ENCODE measurements around the gene PITX1.

PITX1 gene

GRCh38 chr5:135056316-135057030 lies 22.4 kb upstream of the PITX1 start:
- TF ChIP-seq CTCF (IDR thresholded peaks at IDR 0.05; ENCODE audit: low read depth, low read length): no peak
- in situ Hi-C loops (cut with HindIII; ENCODE audit: low sequenced_read_pairs): no loop called here
- DNase-seq (ENCODE audit: low read depth, low spot score): no peak
- H3K4me3 ChIP-seq (ENCODE audit: low read depth, low read length): no peak overlapping the region

- no peak for DNase-seq (ENCODE audit: low read depth, low spot score)
- in situ Hi-C loops (cut with HindIII; ENCODE audit: low sequenced_read_pairs): no loop called here
- H3K4me3 ChIP-seq (ENCODE audit: low read depth, low read length): no peak overlapping the region
- no peak for TF ChIP-seq CTCF (IDR thresholded peaks at IDR 0.05; ENCODE audit: low read depth, low read length)
Observed at GRCh38 chr5:135055396-135055795, 21.4 kb upstream of the PITX1 start.

GRCh38 chr5:135054546-135054945 lies 20.5 kb upstream of the PITX1 start:
- in situ Hi-C loops (cut with HindIII; ENCODE audit: low sequenced_read_pairs): no loop called here
- H3K4me3 ChIP-seq (ENCODE audit: low read depth, low read length): no peak overlapping the region
- DNase-seq (ENCODE audit: low read depth, low spot score): no peak
- no peak for TF ChIP-seq CTCF (IDR thresholded peaks at IDR 0.05; ENCODE audit: low read depth, low read length)

GRCh38 chr5:135053989-135054388 lies 20.0 kb upstream of the PITX1 start:
- DNase-seq (ENCODE audit: low read depth, low spot score): no peak
- H3K4me3 ChIP-seq (ENCODE audit: low read depth, low read length): no peak overlapping the region
- no peak for TF ChIP-seq CTCF (IDR thresholded peaks at IDR 0.05; ENCODE audit: low read depth, low read length)
- in situ Hi-C loops (cut with HindIII; ENCODE audit: low sequenced_read_pairs): no loop called here

- H3K4me3 ChIP-seq (ENCODE audit: low read depth, low read length): no peak overlapping the region
- DNase-seq (ENCODE audit: low read depth, low spot score): no peak
- TF ChIP-seq CTCF (IDR thresholded peaks at IDR 0.05; ENCODE audit: low read depth, low read length): no peak
- in situ Hi-C loops (cut with HindIII; ENCODE audit: low sequenced_read_pairs): no loop called here
Observed at GRCh38 chr5:135053278-135053677, 19.2 kb upstream of the PITX1 start.

- no peak for DNase-seq (ENCODE audit: low read depth, low spot score)
- no peak overlapping the region for H3K4me3 ChIP-seq (ENCODE audit: low read depth, low read length)
- no peak for TF ChIP-seq CTCF (IDR thresholded peaks at IDR 0.05; ENCODE audit: low read depth, low read length)
- in situ Hi-C loops (cut with HindIII; ENCODE audit: low sequenced_read_pairs): no loop called here
Observed at GRCh38 chr5:135052511-135053145, 18.6 kb upstream of the PITX1 start.

Measured in astrocyte of the spinal cord (primary cell).